ENCODE measurements around the gene GMPR2. TPM values are rescaled to one million over a fixed set of nuclear protein-coding genes. Genes with fewer than 3 reads are reported as not detected.

GMPR2 gene
- total RNA-seq, 1 donor from 2014 or later, result 39.9 TPM

Small RNA genes within 50 kb of the gene (small RNA-seq; reads per million reads assigned to genes)
- gene AL136295.4 (ENCODE audit: low replicate concordance) (not detected), gene CHMP4A (ENCODE audit: low replicate concordance) (not detected), gene MDP1 (ENCODE audit: low replicate concordance) (not detected)

Other genes with a start within 250 kb of the GMPR2 start
- 8.7 TPM for gene DHRS4L2, start 244.0 kb upstream of the GMPR2 start, total RNA-seq
- 0.69 TPM for gene CARMIL3, start 180.9 kb upstream of the GMPR2 start, total RNA-seq
- 0.20 TPM for gene CPNE6, start 161.4 kb upstream of the GMPR2 start, total RNA-seq
- 7.2 TPM for gene PCK2, start 138.6 kb upstream of the GMPR2 start, total RNA-seq
- 45.2 TPM for gene DCAF11, start 118.2 kb upstream of the GMPR2 start, total RNA-seq
- gene NRL, start 118.0 kb upstream of the GMPR2 start, total RNA-seq, result 0.69 TPM
- gene FITM1, start 102.3 kb upstream of the GMPR2 start, total RNA-seq, result 13.0 TPM
- gene PSME1, start 96.7 kb upstream of the GMPR2 start, total RNA-seq, result 59.7 TPM
- 6.8 TPM for gene EMC9, start 91.3 kb upstream of the GMPR2 start, total RNA-seq
- gene PSME2, start 86.3 kb upstream of the GMPR2 start, total RNA-seq, result 62.5 TPM
- 24.2 TPM for gene RNF31, start 85.4 kb upstream of the GMPR2 start, total RNA-seq
- 43.4 TPM for gene IRF9, start 71.7 kb upstream of the GMPR2 start, total RNA-seq
- gene REC8, start 60.8 kb upstream of the GMPR2 start, total RNA-seq, result 3.6 TPM
- gene IPO4, start 44.1 kb upstream of the GMPR2 start, total RNA-seq, result 22.8 TPM
- gene TM9SF1, start 37.5 kb upstream of the GMPR2 start, total RNA-seq, result 22.4 TPM
- gene TSSK4, start 27.2 kb upstream of the GMPR2 start, total RNA-seq, result not detected
- 30.1 TPM for gene CHMP4A, start 19.4 kb upstream of the GMPR2 start, total RNA-seq
- gene MDP1, start 16.9 kb upstream of the GMPR2 start, total RNA-seq, result 9.5 TPM
- gene NEDD8, start 562 bp upstream of the GMPR2 start, total RNA-seq, result 73.5 TPM
- gene TINF2, start 9.7 kb downstream of the GMPR2 start, total RNA-seq, result 36.2 TPM
- gene TGM1, start 30.2 kb downstream of the GMPR2 start, total RNA-seq, result 26.1 TPM
- gene RABGGTA, start 38.7 kb downstream of the GMPR2 start, total RNA-seq, result 13.2 TPM
- gene DHRS1, start 66.9 kb downstream of the GMPR2 start, total RNA-seq, result 17.9 TPM
- 14.8 TPM for gene NOP9, start 66.9 kb downstream of the GMPR2 start, total RNA-seq
- gene CIDEB, start 75.0 kb downstream of the GMPR2 start, total RNA-seq, result 7.9 TPM
- 13.9 TPM for gene LTB4R2, start 77.2 kb downstream of the GMPR2 start, total RNA-seq
- gene LTB4R, start 78.6 kb downstream of the GMPR2 start, total RNA-seq, result 8.6 TPM
- 9.6 TPM for gene ADCY4, start 102.1 kb downstream of the GMPR2 start, total RNA-seq
- gene RIPK3, start 107.1 kb downstream of the GMPR2 start, total RNA-seq, result 5.6 TPM
- gene NFATC4, start 135.3 kb downstream of the GMPR2 start, total RNA-seq, result 33.7 TPM
- gene NYNRIN, start 166.1 kb downstream of the GMPR2 start, total RNA-seq, result 33.0 TPM
- 1.8 TPM for gene CBLN3, start 196.7 kb downstream of the GMPR2 start, total RNA-seq
- gene KHNYN, start 197.0 kb downstream of the GMPR2 start, total RNA-seq, result 38.8 TPM
- 13.5 TPM for gene SDR39U1, start 209.8 kb downstream of the GMPR2 start, total RNA-seq